Measurements from ENCODE around the gene SLFN14. TPM values are rescaled to one million over a fixed set of nuclear protein-coding genes. Genes with fewer than 3 reads are reported as not detected.

The SLFN14 gene
- not detected for total RNA-seq

DNA sequence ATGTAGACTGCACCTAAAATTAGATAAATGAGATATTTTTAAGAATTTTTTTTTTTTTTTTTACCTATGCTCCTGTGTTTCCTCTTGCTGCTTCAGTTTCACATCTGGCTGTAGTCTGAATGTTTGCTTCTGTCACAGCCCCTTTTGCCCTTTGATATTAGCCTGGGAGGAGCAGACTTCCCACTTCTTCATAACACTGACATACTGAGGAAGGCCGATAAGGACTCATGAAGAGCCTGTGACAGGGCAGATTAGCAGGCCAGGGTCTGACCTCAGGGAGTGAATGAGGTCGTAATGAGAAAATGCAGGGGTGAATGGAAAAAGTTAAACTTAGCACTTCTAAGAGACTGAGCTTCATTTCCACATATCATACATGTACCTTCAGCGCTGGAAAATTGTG lies at the start of gene SLFN14:
SLFN14 (minus strand) TSS at position 117 of the 400 bp plus-strand sequence. CDS start 2,757 bp downstream, outside the sequence.

GRCh38 chr17:35587074-35587961 lies 26.7 kb upstream of the SLFN14 start, which contains the start of gene AP2B1:
Gene AP2B1 (plus strand): TSS chr17:35587322. CDS start chr17:35594031, 6,709 bp downstream.

GRCh38 chr17:35578197-35578928 lies 17.7 kb upstream of the SLFN14 start, which contains the start of gene PEX12:
Gene PEX12 (minus strand): TSS chr17:35578571. CDS start chr17:35578021, 550 bp downstream.

DNA sequence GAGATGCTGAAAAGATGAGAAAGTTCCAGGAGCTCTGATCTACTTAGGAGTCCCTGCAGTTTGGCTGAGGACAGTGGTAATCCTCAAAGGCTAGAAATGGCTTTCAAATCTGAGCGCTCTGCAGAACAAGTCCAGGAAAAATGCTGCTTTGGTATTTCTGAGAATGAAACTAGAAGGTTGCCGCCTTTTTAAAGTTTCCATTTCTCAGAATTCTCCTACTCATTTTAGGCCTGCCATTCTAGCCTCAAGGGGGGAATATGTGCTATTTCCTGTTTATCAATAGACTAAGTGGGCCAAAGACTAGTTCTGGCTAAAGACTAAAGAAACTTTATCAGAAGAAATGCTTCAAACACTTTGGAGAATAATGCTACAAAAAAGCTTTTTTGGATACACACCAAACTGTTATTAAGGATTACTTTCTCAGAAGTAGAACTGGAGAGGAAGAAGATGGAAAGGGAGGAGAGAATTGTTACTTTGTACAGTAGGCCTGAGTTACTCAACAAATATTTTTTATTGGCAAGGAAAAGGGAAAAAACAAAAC lies 22.9 kb downstream of the SLFN14 start, which contains the start of gene SLFN12L:
SLFN12L (minus strand) TSS at position 78 of the 541 bp plus-strand sequence. CDS start 15,314 bp downstream, outside the sequence.

Small RNAs within 50 kb of the gene (small RNA-seq; reads per million reads assigned to genes)
- gene AC004134.1 (0 reads per million in 2 donors), gene AC015911.1 (0 reads per million in 2 donors), gene SNORD7 (35.6 to 84.8 reads per million in 2 donors)

Other genes with a start within 250 kb of the SLFN14 start
- 10 to 100 TPM; 25.1 to 51.3 TPM for gene SLFN11, start 187.2 kb downstream of the SLFN14 start, total RNA-seq
- gene SLFN12, start 128.3 kb downstream of the SLFN14 start, total RNA-seq = 10 to 100 TPM; 17.6 to 29.0 TPM
- gene SLFN13, start 112.1 kb downstream of the SLFN14 start, total RNA-seq = 1 to 10 TPM in 1 of 2 donors, under 1 TPM in 1; 0.69 to 5.3 TPM
- under 1 TPM in 1 of 2 donors, not detected in 1; 1.00 TPM for gene SLFN12L, start 23.1 kb downstream of the SLFN14 start, total RNA-seq
- 1 to 10 TPM; 2.7 to 4.8 TPM for gene PEX12, start 17.8 kb upstream of the SLFN14 start, total RNA-seq
- gene AP2B1, start 26.5 kb upstream of the SLFN14 start, total RNA-seq = 10 to 100 TPM; 65.0 to 66.3 TPM
- gene RASL10B, start 170.8 kb upstream of the SLFN14 start, total RNA-seq = under 1 TPM; 0.33 to 0.69 TPM
- gene GAS2L2, start 192.4 kb upstream of the SLFN14 start, total RNA-seq = not detected
- not detected for gene C17orf50, start 200.1 kb upstream of the SLFN14 start, total RNA-seq
- not detected for gene MMP28, start 234.8 kb upstream of the SLFN14 start, total RNA-seq
- gene TAF15, start 248.7 kb upstream of the SLFN14 start, total RNA-seq = 10 to 100 TPM; 29.9 to 41.6 TPM